ENCODE measurements around the gene COA3.
A peak's percentile ranks its signal among the peaks of the same experiment; 100 is the strongest.

The COA3 gene

DNA sequence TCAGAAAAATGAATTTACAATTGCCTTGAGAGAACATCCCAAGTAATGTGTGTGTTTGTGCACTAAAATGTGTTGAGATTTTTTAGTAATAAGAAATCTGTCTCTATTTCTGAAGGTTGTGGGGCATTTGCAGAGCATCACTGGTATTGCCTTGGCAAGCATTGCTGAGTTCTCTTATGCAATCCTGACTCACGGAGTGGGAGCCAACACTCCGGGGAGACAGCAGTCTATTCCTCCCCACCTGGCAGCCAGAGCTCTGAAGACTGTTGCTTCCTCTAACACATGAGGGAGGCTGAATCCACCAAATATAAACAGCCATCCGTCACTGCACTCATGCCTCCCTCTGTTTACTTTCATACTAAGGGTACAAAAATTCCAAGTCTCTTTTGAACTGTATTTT, 10.7 kb upstream of the COA3 start:
- no peak overlapping the region for H3K4me3 ChIP-seq (ENCODE audit: low read depth, low read length)
- peak; percentile 34 for DNase-seq (ENCODE audit: low read depth)
- TF ChIP-seq, protein P1, sequence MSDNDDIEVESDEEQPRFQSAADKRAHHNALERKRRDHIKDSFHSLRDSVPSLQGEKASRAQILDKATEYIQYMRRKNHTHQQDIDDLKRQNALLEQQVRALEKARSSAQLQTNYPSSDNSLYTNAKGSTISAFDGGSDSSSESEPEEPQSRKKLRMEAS (IDR thresholded peaks at IDR 0.05; ENCODE audit: low read depth, low read length) = no peak
- TF ChIP-seq POLR2A (IDR thresholded peaks at IDR 0.05; ENCODE audit: extremely low read depth, insufficient read length) (no peak), MYC (IDR thresholded peaks at IDR 0.05; ENCODE audit: low read depth, low read length) (no peak)
- TF ChIP-seq, protein P2, sequence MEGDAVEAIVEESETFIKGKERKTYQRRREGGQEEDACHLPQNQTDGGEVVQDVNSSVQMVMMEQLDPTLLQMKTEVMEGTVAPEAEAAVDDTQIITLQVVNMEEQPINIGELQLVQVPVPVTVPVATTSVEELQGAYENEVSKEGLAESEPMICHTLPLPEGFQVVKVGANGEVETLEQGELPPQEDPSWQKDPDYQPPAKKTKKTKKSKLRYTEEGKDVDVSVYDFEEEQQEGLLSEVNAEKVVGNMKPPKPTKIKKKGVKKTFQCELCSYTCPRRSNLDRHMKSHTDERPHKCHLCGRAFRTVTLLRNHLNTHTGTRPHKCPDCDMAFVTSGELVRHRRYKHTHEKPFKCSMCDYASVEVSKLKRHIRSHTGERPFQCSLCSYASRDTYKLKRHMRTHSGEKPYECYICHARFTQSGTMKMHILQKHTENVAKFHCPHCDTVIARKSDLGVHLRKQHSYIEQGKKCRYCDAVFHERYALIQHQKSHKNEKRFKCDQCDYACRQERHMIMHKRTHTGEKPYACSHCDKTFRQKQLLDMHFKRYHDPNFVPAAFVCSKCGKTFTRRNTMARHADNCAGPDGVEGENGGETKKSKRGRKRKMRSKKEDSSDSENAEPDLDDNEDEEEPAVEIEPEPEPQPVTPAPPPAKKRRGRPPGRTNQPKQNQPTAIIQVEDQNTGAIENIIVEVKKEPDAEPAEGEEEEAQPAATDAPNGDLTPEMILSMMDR (IDR thresholded peaks at IDR 0.05; ENCODE audit: low read depth, low read length) = no peak

DNA sequence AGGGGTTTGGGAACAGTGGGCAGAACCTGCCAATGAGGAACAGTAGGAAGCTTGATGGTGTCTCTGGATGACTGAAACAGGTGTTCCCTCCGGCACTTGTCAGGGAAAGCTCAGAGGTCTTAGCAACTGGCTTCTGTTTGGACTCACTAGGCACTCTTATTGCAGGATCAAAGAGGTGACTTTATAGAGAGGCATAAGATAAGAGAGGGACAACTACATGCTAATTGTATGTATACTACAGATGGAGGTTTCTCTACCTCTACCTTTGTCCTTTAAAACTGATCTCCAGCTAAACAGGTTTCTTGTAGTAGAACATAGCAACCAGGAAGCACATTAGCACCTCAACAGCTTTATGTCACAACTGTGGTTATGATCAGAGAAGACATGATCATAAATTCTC, 7.7 kb upstream of the COA3 start:
- no peak for DNase-seq (ENCODE audit: low read depth)
- TF ChIP-seq, protein P2 (IDR thresholded peaks at IDR 0.05; ENCODE audit: low read depth, low read length) = no peak
- TF ChIP-seq POLR2A (IDR thresholded peaks at IDR 0.05; ENCODE audit: extremely low read depth, insufficient read length) (no peak), MYC (IDR thresholded peaks at IDR 0.05; ENCODE audit: low read depth, low read length) (no peak)
- TF ChIP-seq, protein P1 (IDR thresholded peaks at IDR 0.05; ENCODE audit: low read depth, low read length) = no peak

DNA sequence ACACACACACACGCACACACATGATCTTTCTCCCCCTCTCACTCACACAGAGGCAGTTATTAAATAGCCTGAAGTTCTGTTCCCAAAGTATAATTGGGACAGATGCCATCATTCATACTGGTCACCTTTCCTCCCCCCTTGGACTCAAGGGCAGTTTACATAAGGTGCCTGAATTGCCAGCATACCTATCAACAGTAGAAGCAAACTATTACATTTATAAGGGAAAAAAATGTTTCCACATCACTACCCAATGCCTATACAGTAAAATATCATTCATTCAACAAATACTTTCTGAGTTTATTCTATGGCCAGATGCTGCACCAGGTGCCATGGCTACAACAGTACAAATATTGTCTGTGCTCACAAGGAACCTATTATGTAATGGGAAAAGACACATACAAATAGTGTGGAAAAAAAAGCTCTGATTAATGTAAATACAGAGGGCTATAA, 6.4 kb upstream of the COA3 start:
- H3K4me3 ChIP-seq (ENCODE audit: low read depth, low read length) = no peak overlapping the region
- DNase-seq (ENCODE audit: low read depth) = no peak
- TF ChIP-seq, protein P2 (IDR thresholded peaks at IDR 0.05; ENCODE audit: low read depth, low read length) = no peak
- TF ChIP-seq POLR2A (IDR thresholded peaks at IDR 0.05; ENCODE audit: extremely low read depth, insufficient read length) (no peak), MYC (IDR thresholded peaks at IDR 0.05; ENCODE audit: low read depth, low read length) (no peak)
- TF ChIP-seq, protein P1 (IDR thresholded peaks at IDR 0.05; ENCODE audit: low read depth, low read length) = no peak

More for the DNA sequence above, 7.7 kb upstream of the COA3 start:
- H3K4me3 ChIP-seq (ENCODE audit: low read depth, low read length) = no peak overlapping the region

DNA sequence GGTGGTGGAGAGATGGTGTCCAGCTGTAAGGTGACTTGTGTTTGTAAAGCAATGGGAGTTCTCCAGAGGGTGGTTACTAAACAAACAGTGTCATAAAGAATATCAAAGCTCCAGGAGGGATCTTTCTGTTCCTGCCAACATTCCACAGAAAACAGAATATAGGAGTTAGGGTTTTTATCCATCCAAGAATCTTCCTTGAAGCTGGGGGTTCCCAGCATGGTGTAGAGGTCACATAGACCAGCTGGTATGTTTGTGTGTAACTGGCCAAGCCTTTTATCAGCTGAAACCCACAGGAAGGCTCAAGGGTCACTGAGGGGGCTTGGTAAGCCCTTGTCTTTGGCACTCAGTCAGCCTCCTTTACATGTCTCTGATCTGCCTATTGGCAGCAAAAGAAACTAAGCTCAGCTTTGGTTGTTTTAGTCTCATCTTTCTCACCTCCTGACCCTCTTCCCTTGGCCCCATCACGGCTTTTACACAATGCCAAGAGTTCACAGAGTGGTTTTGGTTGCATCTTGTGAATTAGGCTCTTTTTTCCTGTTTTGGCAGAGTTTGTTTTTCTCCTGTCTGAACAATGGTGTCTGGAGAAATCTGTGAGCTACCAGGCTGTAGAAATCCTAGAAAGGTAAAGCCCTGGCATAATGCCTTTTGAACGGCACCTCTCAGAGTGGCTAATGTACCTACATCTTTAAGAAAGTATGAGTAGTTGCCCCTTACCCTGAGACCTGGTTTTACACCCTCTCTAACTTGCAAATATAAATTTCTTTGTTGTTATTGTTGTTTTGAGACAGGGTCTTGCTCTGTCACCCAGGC, 4.8 kb upstream of the COA3 start:
- DNase-seq (ENCODE audit: low read depth) = no peak
- TF ChIP-seq MYC (IDR thresholded peaks at IDR 0.05; ENCODE audit: low read depth, low read length) (no peak), POLR2A (IDR thresholded peaks at IDR 0.05; ENCODE audit: extremely low read depth, insufficient read length) (no peak)
- TF ChIP-seq, protein P1 (IDR thresholded peaks at IDR 0.05; ENCODE audit: low read depth, low read length) = no peak
- TF ChIP-seq, protein P2 (IDR thresholded peaks at IDR 0.05; ENCODE audit: low read depth, low read length) = no peak
- H3K4me3 ChIP-seq (ENCODE audit: low read depth, low read length) = no peak overlapping the region

DNA sequence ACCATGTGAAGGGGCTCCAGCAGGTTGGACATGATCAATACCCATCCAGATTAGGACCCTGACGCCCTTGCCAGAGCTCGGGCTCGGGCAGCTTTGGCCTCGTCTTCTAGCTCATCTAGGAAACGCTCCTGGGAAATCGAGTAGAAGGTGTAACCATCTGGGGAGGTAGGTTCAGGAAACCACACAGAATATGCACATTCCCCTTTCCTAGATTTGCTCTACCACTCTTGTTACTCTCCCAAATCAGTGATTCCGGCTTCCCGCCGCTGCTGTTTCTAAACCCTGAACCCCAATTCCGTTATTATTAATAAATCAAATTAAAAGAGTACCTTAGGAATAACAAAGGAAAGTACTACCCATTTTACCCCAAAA, 507 bp downstream of the COA3 start:
- TF ChIP-seq, protein P1 (IDR thresholded peaks at IDR 0.05; ENCODE audit: low read depth, low read length) = no peak
- TF ChIP-seq, protein P2 (IDR thresholded peaks at IDR 0.05; ENCODE audit: low read depth, low read length) = no peak
- no peak for TF ChIP-seq MYC (IDR thresholded peaks at IDR 0.05; ENCODE audit: low read depth, low read length)
- TF ChIP-seq POLR2A (IDR thresholded peaks at IDR 0.05; ENCODE audit: extremely low read depth, insufficient read length) = no peak
- peak overlapping the region; percentile 86 for H3K4me3 ChIP-seq (ENCODE audit: low read depth, low read length)
- no peak for DNase-seq (ENCODE audit: low read depth)

Measured in NB4 (cell line).